LNCaP clone FGC (cell line): ENCODE results near the gene MBNL1.

Experiments
- DNase-seq: peaks from one replicate; pipeline ENCODE4 v3.0.0-alpha.2; 2011; ENCODE audit warnings: low read depth
- H3K4me3 ChIP-seq: 2 replicates; pipeline ENCODE4 v1.5.1; 2011; ENCODE audit warnings: mild to moderate bottlenecking, low read depth, low read length, control low read depth
- TF ChIP-seq, protein P1 (sequence below): IDR thresholded peaks from 2 replicates; pipeline ENCODE4 v1.5.1; 2012; ENCODE audit warnings: mild to moderate bottlenecking; ENCODE audit not compliant: control insufficient read depth, insufficient read depth; ENCODE audit errors: extremely low read depth

MBNL1 gene

DNA sequence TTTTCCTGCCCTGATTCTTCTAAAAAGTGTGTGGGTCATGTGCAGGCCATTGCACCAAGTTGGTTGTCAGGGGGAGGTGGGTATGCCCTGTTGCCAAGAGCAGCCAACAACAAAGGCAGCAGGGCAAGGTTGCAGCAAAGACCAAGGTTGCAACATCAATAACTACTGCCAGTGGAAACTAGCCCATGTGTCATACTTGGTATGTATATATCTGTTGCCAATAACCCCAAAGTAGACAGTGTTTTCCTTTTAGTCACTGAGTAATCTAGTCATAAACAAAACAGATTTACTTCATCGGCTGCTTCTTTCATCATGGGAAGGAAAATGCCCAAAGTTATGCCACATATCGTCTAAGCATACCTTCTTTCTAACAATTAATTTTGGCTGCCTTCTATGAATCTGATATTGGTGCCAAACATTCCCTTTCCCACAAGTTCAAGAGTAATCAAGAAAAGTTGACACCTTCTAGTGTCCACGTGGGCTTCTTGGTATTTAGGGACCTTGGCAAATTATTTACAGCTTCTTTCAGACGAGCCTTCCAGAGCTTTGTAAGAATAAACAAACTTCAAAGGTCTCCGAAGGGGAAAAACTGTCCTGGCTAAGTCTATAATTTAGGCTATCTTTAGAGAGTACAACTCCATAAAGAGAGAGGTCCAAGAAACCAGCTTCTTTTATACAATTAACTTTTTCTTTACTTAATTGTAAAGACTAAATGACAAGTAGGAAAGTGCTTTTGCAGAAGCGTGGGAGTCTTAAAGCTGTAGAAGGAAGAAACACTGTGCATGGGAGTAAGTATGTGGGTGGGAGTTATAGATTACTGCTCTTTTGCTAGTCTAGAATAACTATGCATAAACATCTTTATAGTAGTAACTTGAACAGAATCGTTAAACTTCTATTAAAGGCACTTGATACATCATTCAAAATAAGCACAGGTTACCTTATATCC lies 10.0 kb upstream of the MBNL1 start:
- DNase-seq, result no peak
- TF ChIP-seq, protein P1, sequence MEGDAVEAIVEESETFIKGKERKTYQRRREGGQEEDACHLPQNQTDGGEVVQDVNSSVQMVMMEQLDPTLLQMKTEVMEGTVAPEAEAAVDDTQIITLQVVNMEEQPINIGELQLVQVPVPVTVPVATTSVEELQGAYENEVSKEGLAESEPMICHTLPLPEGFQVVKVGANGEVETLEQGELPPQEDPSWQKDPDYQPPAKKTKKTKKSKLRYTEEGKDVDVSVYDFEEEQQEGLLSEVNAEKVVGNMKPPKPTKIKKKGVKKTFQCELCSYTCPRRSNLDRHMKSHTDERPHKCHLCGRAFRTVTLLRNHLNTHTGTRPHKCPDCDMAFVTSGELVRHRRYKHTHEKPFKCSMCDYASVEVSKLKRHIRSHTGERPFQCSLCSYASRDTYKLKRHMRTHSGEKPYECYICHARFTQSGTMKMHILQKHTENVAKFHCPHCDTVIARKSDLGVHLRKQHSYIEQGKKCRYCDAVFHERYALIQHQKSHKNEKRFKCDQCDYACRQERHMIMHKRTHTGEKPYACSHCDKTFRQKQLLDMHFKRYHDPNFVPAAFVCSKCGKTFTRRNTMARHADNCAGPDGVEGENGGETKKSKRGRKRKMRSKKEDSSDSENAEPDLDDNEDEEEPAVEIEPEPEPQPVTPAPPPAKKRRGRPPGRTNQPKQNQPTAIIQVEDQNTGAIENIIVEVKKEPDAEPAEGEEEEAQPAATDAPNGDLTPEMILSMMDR, result no peak
- H3K4me3 ChIP-seq, result no peak overlapping the region

DNA sequence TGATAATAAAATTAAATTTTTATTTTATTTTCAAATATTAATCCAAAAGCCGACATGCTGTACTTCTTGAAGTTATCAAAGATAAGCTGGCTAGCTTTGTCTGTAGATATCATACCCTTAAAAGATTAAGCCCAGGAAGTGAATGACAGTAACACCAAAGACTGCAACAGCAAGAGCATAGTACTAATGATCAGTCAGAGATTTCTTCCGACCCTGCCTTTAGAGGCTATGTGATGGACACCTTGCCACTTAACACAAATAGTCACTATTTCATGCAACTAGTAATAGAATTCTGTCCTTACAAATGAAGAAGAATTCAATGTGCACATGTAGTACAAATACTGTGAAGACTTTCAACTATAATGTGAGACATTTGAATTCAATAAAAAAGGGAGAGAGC lies 9.3 kb upstream of the MBNL1 start:
- DNase-seq, result no peak
- no peak overlapping the region for H3K4me3 ChIP-seq
- TF ChIP-seq, protein P1, result no peak

DNA sequence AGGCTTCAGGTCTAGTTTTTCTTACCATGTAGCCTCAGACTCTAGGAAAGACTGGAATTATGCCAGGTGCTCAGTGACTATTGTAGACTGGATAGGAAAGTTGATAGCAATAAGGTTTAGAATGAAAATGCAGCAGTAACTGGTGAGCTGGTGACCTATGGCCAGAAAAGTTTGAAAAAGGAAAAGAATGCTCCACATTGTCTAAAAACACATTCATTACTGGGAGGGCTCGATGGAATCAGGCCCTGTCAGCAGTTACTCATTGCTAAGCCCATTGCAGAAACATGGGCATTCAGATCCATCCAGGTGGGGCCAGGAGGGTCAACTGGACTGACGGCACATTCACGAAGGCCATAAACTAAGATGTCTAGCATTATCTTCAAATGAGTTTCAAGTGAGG lies 8.7 kb upstream of the MBNL1 start:
- DNase-seq, result no peak
- TF ChIP-seq, protein P1, result no peak
- H3K4me3 ChIP-seq, result no peak overlapping the region

DNA sequence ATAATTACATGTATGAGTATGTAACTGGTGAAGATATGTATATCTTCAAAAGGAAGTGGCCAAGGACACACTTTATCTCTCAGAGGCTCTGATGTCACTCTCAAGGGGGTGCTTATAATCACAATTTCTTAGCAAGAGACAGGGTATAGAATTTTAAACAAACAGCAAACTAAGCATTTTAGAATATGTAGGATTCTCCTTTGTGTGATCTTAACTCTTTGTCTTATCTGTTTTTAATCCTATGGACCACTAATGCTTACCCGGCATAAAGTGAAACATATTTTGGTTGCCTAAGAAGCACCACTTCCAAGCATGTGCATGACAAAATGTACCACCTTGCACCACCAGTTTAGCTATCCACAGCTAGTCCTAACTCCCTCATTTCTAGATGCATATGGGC lies 8.2 kb upstream of the MBNL1 start:
- DNase-seq, result no peak
- TF ChIP-seq, protein P1, result no peak
- no peak overlapping the region for H3K4me3 ChIP-seq

DNA sequence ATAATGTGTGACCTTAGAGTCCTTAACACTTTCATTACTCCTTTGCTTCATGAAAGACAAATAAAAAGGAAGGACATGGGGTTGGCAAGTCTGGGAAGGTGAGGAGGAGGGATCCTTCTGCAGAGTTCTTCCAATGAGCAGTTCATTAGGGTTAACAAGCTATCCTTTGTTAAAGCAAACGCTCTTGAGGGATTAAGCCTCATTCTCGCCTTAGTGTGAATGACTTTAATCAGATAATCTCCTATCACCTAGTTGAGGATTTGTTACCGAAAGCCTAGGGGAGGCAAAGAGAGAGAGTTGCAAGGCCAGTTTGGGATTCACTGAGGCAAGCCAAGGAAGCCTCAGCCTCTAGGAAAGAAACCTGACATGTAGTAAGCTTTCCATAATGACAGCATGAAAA lies 7.4 kb upstream of the MBNL1 start:
- no peak for DNase-seq
- TF ChIP-seq, protein P1, result no peak
- H3K4me3 ChIP-seq, result no peak overlapping the region

DNA sequence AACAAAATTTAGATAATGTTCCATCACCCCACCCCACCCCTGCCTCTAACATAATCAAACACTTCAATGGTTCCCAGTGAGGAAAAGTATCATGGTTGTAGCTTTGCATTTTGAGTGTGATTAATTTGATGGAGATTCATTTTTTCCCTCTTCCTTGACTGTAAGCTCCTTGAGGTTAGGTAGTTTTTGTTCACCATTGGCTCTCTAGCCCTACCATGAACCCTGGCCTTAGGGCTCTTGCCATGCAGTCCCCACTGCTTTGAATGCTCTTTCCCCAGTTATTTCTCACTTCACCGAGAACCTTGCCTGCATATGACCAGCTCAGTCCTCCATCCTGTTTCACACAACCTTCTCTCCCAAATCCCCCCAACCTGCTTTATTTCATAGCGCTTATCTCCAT lies 5.0 kb upstream of the MBNL1 start:
- no peak overlapping the region for H3K4me3 ChIP-seq
- TF ChIP-seq, protein P1, result no peak
- DNase-seq, result no peak

DNA sequence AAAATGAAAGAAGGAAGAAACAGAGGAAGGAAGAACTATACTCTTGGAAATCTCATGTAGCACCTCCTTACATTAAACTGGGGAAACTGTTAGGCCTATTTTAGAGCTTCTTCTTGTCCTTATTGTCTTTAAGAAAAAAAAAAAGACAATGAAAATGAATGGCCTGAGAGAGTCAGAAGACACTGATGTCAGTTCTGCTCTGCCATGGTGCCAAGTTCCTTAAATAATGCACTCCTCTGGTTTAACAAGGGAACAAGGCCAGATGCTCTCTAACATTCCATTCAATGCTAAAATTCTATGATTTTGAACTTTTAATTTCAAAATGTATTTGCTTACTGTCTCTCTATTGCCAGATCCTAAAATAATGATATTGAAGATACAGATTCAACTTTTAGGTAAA lies 4.4 kb upstream of the MBNL1 start:
- TF ChIP-seq, protein P1, result no peak
- DNase-seq, result no peak
- H3K4me3 ChIP-seq, result no peak overlapping the region
